HG03025 (cell line): ENCODE measurements around the gene REL.
"Not testable (repeated sequence)": the region's sequence is repeated elsewhere in the genome, so short reads cannot be mapped to it uniquely, and the experiment has no call there.

Experiments
- ATAC-seq: cut with Tn5 transposase; IDR thresholded peaks from one replicate; pipeline ENCODE4 v1.9.1; 2021; ENCODE audit warnings: mild to moderate bottlenecking, moderate library complexity; ENCODE audit not compliant: unreplicated experiment, low FRiP score

REL gene

DNA sequence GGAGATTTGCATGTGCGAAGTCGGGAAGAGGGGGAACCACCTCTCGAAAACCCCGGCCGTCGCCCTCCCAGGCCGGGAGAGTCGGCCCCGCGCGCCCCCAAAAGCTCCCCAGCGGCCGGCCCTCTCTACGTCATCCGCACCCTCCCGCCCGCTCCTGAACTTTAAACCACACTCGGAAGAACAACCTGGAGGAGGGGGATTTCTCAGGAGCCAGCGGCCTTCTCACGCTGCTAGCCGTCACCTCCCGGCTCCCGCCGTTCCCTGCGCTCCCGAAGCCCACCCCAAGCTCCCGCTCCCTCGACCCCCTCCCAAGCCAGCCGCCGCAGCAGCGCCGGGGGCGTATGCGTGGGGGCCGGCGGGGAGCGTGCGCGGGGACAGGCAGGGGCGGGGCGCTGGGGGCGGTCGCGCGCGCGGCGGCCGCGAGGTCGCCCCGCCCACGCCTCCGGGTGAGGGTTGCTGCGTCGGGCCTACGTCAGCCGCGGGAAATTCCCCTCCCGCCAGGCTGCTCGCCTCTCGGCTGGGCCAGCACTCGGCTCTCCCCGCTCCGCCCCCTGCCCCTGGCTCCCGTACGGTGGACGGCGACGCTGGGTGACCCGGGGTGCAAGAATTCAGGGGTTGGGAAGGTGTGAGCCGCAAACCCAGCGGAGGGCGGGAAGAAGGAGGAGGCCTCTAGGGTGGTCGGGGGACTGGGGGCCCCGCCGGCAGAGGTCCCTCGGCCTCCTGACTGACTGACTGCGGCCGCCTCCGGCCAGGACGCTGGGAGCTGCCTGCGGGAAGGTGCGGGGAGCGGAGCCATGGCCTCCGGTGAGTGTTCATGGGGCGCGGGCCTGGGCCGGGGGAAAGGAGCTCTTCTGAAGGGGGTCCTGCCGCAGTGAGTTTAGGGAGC is at the start of gene REL:
Gene REL, plus strand, starts transcription at position 528 of the 886 bp plus-strand sequence. Its CDS starts 267 bp downstream, at position 795.
- ATAC-seq: peak; percentile 84

DNA sequence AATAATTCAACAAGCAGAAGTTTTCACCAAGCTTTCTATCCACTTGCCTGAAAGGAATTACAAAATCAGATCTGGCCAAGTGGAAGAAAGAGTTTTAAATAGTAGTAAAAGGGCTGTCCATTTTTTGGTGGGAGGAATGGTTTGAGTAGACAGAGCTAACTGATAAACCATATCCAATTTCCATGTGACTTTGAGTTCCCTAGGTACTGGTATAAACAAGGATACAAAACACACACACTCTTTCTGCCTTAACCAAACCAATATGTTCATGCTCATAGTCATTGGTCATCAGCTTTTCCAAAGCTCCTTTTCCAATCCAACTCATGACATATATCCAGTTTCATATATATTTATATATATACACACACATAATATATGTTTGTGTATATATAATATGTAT is 49.5 kb upstream of the REL start:
- no peak for ATAC-seq

DNA sequence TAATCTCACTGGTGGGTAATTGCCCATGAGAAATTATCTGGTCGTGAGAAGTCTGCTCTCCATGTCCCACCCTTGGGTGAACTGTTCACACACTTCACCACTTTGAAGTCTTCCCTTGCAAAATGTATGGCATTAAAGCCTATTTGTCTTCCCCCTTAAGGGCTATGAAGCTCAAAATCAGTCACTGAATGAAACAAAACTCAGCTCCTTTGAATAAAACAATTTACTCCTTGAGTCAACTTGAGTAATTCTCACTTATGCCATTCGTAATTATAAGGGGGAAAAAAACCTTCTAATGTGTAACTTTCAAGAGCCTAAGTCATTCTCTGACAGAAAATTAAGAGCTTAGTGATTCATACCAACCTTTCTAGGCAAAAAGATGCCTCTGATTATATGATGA is 48.8 kb upstream of the REL start:
- no peak for ATAC-seq

DNA sequence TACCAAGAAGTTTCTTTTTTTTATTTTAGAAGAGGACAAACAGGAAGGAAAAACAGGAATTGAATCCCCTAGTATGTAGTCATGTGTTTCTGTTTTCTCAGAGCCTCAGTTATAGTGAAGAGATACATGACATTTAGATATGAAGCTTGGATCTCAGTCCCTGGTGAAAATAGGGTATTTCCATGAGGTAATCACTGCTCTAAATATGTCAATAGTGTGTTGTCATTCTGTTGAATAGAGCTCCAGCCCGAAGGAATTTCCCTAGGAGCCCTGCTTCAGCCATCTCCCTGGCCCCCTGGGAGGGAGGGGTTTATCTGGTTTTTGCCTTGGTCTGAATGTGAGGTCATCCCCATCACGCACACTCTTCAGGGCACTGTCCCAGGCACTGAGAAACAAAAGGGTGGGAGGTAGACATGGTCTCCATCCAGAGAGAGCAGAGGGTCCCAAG is 47.1 kb upstream of the REL start:
- ATAC-seq: no peak

DNA sequence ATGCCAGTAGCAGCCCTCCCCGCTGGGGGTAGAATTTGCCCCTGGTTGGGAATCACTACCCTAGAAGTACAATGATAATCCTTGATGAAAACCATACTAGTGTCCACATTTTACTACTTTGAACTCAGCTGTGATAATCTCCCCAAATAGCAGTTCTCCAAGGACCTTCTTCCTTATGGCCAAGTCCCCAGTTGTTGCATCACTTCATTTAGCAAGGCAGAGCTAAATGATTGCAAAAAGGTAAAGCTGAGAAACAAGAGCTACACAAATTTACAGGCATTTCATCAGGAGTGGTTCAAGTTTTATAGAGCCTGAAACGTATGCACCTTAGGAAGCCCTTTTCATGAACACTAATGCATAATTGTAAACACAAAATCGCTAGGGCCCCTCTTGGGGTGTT is 44.9 kb upstream of the REL start:
- no peak for ATAC-seq

DNA sequence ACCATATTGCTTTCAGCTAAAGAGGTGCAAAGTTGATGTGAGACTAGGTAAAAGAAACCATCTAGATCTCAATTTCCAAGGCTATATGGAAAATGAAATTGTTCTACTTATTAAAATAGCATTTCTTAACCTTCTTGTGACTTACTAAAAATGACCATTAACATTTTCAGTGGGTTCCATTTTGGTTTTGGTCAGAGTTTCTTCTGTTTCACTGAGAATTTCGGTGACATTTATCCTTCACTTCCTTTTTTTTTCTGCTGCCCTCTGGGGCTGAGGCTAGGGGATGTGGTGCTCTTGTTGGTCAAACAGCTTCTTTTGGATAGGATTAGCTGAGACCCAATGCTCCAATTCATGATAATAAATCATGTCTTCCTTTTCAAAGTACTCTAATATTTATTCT is 44.3 kb upstream of the REL start:
- ATAC-seq: peak; percentile 28

DNA sequence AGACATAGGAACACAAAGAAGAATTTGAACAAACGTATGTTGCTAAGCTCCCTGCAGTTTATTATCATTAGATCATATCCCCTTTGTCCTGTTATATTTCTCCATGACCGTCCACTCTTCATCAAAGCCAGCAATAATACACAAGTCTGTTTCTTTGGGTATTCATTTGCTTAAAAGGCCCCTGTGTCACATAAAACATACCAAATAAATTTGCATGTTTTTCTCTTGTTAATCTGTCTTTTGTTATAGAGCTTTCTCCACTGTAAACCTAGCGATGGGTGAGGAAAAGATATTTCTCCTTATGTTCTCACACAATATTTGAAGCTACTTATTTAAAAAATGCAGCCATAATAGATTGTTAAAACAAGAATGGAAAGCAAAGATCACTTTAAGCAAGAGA is 42.9 kb upstream of the REL start:
- ATAC-seq: no peak

DNA sequence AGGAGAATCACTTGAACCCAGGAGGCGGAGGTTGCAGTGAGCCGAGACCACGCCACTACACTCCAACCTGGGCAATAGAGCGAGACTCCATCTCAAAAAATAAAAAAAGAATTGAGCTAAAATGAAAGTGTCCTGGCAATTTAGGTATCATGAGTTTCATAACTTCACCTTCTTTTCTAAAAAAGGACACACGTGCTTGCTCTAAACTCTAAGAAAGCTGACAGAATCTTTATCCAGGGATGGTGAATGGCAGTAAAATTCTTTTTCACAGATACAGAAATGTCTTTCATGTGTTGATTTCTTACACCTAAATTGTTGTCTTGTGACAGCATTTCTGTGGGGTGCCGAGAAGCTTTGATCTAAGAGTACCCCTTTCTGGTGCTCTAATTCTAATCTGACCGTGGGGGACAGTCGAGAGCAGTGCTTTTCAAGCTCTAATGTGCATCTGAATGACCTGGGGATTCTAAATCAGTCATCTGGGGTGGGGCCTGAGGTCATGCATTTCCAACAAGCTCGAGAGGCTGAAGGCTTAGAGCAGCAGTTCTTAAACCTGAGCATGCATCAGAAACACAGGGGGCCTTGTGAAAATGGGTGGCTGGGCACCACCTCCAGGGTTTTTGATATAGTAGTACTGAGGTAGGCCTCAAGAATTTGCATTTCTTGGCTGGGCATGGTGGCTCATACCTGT is 42.1 kb upstream of the REL start:
- peak; percentile 44 for ATAC-seq

DNA sequence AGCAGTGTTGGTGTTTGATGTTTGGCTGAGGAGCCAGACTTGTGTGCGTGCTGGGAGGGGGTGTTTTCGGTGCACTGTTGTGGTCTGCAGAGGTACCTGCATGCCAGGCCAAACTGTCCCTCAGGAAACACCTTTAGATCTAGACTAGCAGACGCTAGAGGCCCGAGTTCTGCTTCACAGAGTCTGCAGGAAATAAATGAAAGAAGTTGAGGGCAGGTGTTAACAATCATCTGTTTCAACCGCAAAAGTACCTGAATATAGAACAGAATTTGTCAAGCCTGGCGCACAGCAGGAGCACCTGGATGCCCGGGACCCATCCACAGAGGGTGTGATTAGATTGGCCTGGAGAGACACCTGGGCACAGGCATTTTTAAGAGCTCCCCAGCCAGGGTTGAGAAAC is 40.5 kb upstream of the REL start:
- peak; percentile 58 for ATAC-seq

DNA sequence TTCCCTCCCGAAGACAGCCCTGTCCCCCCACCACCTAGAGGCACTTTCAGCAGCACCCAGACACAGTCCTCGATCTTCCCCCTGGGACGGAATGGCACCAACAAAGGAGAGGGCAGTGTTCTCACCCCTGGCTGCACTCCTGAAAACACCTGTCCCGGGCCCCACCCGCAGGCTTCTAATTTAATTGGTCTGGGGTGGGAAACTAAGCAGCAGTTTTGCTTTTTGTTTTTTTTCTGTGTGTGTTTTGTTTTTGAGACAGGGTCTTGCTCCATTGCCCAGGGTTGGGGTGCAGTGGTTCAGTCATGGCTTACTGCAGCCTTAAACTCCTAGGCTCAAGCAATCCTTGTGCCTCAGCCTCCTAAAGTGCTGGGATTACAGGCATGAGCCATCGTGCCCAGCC is 38.4 kb upstream of the REL start:
- ATAC-seq: no peak

DNA sequence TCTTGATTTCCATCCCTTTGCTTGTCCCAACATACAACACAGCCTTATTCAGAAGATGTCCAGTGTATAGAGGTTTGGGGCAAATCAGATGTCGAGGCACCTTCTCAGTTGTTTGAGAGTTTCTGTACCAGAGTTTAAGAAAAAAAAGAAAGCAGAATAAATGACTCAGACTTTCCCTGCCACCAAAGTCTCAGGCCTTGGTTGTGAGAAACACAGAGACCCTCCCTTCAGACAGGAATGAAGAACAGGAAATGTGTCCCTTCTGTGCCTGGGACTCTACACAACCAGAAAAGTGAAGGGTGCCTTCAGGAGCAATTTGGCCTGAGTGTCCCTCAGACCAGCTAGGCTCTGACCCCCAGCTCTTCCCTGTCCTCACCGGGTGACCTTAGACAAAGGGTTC is 37.3 kb upstream of the REL start:
- no peak for ATAC-seq

DNA sequence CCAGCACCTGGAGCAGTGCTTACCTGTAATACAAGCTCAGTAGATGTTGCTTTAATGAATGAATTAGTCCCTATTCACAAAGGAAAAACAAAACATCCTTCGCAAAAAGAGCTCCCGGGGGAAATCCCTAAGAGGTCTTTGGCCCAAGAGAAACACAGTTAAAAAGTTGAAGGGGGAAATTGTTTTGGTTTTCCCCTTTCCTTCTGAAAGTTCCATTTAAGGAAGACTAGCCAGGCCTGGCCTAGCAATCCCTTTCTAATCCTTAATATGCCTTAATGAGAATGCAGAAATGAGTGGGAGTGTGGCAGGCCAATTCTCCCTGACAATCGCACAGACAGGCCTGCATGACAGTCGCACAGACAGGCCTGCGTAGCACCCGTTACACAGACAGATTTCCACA is 33.5 kb upstream of the REL start:
- ATAC-seq: no peak

DNA sequence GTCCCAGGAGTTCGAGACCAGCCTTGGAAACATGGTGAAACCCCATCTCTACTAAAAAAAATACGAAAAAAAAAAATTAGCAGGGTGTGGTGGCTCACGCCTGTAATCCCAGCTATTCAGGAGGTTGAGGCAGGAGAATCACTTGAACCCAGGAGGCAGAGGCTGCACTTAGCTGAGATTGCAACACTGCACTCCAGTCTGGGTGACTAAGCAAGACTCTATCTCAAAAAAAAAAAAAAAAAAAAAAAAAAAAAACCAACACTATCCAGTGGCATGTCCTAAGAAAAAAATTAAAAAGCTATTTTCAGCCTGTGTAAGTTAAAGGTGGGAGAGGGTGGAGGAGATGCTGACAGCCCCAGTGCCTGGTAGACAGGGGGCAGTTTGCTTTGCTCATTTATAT is 32.2 kb upstream of the REL start:
- no peak for ATAC-seq

DNA sequence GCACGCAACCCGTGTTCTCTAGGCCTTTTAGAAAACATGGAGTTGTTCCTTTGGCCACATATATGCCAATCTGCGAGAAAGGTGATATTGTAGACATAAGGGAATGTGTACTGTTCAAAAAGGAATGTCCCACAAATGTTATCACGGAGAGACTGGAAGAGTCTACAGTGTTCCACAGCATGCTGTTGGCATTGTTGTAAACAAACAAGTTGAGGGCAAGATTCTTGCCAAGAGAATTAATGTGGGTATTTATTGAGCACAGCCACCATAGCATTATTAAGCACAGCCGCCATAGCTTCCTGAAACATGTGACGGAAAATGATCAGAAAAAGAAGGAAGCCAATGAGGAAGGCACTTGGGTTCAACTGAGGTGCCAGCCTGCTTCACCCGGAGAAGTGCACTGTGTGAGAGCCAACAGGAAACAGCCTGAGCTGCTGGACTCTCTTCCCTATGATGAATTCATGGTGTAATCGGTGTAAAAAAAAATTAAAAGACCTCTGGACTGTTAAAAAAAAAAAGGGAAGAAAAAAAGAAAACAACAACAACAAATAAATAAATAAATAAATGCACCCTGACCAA is 29.0 kb upstream of the REL start:
- ATAC-seq: no peak

DNA sequence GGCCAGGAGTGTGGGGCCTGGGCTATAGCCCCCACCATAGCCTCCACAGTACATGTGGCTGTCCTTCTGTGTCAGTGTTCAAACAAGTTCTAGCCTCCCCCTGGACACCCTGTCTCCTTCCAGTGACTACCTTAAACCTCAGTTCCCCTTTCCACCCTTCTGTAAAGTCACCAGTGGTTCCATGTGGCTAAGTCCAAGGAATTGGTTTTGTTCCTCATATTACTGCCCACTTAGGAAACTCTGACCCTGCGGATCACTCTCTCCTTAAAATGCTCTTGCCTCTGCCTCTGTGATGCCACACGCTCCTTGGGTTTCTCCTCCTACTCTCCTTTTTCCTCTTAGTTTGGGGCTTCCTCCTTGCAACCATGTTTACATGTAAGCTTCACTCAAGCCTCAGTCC is 27.8 kb upstream of the REL start:
- no peak for ATAC-seq

DNA sequence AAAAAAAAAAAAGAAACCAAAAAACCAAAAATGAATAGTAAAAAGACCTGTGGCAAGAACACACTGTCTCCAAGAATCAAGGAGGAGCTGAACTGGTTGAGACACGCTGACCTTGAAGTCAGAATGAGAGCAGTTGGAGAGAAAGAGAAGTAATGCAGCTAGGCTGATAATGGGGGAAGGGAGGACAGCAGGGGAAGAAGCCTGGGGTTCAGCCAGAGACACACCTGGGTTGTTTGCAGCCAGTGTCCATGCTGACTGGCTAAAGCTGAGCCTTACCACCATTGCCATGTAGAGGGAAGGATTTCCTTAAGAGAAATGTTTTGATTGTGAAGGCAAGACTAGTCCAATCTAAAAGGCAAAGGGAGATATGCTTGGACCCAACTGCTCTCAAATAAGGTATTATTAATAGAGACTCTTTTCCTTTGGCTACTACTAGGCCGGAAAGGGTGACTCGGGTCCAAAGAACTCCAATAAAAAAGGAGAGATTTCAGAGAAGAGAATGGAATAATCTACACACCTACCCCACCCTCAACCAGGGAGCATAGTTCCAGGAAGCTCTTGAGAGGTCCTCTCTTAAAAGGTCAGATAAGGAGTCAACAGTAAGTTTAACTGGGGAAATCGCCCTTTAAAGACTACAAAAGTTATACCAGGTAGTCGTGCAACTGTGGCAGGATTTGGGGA is 25.2 kb upstream of the REL start:
- ATAC-seq: no peak

DNA sequence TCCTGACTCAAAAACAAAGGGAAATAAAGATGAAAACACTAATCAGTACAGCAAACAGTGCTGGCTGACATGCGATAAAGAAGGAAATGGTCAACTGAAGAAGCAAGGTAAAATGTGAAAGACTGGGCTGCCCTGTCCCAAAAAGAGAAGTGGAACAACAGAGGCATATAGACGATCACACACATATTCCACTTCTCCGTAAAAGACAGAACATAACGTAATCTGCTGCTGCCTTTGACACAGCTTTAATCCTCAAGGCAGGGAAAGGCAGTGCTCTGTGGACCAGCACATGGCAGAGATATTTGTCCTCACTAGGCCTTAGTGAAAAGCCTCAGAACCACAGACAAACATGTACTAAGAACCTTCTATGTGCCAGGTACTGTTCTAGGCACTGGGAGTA is 24.3 kb upstream of the REL start:
- no peak for ATAC-seq

DNA sequence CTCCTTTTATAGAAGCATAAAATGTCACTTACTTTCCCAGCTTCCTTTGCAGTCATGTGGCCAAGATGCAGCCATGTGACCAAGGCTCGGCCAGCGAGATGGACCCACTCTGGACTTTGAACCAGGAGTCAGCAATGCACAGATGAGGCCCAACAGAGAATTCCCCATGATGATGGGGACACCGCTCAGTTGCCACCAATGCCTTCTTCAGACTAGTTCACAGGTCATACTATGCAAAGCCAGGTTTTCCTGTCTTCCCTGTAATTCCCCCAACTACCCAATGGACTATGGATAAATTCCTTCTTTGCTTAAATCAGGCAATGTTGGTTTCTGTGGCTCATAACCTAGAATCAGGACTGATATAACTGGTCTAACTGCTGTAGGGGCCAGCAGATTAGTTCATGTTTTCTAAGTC is 22.5 kb upstream of the REL start:
- ATAC-seq: no peak

DNA sequence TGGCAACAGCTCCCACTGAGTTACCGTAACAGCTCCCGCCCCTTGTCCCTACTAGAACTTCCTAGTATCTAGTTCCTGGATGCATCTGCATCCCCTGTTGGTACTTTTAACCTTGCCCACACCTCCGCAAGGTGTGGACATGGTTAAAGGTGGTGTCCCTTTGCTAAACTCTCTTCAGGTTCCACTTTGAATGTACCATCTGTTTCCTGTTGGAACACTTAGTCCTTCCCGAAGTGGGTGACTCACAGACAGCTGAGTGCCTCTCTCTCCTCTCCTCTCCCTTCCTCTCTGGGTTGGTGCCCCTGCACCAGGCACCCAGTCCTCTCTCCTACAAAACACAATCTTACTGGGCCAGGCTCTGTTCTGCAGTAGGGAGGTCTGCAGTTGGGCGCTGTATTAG is 19.6 kb upstream of the REL start:
- no peak for ATAC-seq

DNA sequence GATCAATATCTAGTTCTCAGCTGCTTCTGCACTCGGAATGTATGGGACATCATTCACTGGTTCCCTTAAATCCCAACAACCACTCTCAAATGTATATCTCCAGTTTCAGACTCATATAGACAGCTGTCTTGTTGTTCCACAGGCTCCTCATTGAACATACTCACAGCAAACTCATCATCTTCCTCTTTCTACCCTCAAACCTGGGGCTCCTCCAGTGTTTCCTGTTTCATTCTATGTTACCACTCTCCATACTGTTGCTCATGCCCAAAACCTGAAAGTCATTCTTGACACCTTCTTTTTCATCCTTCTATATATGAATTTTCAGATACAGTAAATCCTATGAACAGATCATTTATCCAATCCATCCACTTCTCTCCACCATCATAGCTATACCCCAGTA is 18.7 kb upstream of the REL start:
- ATAC-seq: no peak

DNA sequence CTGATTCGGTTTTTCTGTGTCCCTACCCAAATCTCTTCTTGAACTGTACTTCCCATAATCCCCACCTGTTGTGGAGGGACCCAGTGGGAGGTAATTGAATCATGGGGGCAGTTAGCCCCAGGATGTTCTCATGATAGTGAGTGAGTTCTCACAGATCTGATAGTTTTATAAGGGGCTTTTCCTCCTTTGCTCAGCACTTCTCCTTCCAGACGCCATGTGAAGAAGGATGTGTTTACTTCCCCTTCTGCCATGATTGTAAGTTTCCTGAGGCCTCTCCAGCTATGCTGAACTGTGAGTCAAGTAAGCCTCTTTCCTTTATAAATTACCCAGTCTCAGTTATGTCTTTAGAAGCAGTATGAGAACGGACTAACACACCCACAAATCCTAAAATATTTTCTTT is 16.0 kb upstream of the REL start:
- not testable (repeated sequence) for ATAC-seq
